Right lobe of liver (tissue), 4 donors: ENCODE data around the gene FREM1.
"Not testable (repeated sequence)": the region's sequence is repeated elsewhere in the genome, so short reads cannot be mapped to it uniquely, and the experiment has no call there.

ENCODE experiments used
- CTCF ChIP-seq, 4 donors: fragments of 200-600 bp in 3 of 4; fragments of 450-650 bp in 1 of 4; IDR thresholded peaks; one replicate each; pipeline versions ENCODE4 v1.5.1 to v1.8.0; 2016 to 2022; ENCODE audit warnings: antibody characterized with exemption in 4 of 4, mild to moderate bottlenecking in 2 of 4
- POLR2A ChIP-seq: fragments of 450-650 bp; IDR thresholded peaks from one replicate; pipeline ENCODE4 v1.6.1; 2017; ENCODE audit warnings: antibody characterized with exemption, mild to moderate bottlenecking
- donor health status: DM: no; HTN: no; CAD: no.
- donor health status: DM: no; HTN: no; CAD: no.
- donor health status: DM: no; HTN: yes; CAD: no.

DNA sequence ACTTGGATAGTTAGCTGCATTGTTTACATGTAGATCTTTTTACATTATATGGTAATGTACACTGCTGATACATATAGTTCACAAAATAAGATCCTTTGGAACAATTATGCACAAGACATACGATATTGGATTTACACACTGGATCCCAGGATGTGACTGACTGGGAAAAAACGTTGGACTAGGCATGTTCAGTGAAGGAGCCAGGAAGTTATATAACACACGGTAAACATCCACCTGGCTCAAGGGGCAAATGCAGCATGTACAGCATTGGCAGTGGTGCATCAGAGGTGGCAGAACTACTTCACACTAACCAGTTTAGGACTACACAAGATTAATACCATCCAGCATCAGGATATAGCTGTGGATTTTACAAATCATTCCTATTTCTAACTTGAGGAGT, 10.6 kb upstream of the FREM1 start:
- TF ChIP-seq CTCF (IDR thresholded peaks at IDR 0.05); POLR2A: not testable (repeated sequence)
